ENCODE results near the gene ACTR3C.

ACTR3C gene

GRCh38 chr7:150322833-150323681 lies at the start of gene ACTR3C, which contains the start of gene LRRC61:
Gene ACTR3C, minus strand, starts transcription at chr7:150323545. Its CDS starts 28,249 bp downstream, at chr7:150295296.
Gene LRRC61, plus strand, starts transcription at chr7:150323355. Its CDS starts 13,507 bp downstream, at chr7:150336862.
- DNase-seq (ENCODE audit: low read depth), result peak; percentile 39

DNA sequence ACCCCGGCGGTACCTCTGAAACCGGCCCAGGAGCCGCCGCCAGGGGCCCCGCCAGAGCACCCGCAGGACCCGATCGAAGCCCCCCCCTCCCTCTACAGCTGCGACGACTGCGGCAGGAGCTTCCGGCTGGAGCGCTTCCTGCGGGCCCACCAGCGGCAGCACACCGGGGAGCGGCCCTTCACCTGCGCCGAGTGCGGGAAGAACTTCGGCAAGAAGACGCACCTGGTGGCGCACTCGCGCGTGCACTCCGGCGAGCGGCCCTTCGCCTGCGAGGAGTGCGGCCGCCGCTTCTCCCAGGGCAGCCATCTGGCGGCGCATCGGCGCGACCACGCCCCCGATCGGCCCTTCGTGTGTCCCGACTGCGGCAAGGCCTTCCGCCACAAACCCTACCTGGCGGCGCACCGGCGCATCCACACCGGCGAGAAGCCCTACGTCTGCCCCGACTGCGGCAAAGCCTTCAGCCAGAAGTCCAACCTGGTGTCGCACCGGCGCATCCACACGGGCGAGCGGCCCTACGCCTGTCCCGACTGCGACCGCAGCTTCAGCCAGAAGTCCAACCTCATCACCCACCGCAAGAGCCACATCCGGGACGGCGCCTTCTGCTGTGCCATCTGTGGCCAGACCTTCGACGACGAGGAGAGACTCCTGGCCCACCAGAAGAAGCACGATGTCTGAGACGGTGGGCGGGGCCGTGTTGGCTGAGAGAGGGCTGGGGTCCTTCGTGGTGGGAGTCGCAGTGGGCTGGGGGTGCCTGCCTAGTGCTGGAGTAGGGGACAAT lies 49.1 kb upstream of the ACTR3C start:
- no peak for DNase-seq (ENCODE audit: low read depth)

DNA sequence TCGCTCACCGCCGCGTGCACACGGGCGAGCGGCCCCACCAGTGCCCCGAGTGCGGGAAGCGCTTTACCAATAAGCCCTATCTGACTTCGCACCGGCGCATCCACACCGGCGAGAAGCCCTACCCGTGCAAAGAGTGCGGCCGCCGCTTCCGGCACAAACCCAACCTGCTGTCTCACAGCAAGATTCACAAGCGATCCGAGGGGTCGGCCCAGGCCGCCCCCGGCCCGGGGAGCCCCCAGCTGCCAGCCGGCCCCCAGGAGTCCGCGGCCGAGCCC lies 48.6 kb upstream of the ACTR3C start:
- no peak for DNase-seq (ENCODE audit: low read depth)

DNA sequence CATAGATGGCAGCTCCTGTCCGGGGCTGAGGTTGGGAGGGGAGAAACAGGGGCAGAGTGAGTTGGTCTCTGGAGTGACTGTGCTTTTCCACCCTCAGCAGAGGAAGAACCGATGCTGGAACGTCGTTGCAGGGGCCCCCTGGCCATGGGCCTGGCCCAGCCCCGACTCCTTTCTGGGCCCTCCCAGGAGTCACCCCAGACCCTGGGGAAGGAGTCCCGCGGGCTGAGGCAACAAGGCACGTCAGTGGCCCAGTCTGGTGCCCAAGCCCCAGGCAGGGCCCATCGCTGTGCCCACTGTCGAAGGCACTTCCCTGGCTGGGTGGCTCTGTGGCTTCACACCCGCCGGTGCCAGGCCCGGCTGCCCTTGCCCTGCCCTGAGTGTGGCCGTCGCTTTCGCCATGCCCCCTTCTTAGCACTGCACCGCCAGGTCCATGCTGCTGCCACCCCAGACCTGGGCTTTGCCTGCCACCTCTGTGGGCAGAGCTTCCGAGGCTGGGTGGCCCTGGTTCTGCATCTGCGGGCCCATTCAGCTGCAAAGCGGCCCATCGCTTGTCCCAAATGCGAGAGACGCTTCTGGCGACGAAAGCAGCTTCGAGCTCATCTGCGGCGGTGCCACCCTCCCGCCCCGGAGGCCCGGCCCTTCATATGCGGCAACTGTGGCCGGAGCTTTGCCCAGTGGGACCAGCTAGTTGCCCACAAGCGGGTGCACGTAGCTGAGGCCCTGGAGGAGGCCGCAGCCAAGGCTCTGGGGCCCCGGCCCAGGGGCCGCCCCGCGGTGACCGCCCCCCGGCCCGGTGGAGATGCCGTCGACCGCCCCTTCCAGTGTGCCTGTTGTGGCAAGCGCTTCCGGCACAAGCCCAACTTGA lies 48.0 kb upstream of the ACTR3C start:
- no peak for DNase-seq (ENCODE audit: low read depth)

GRCh38 chr7:150370612-150371071 lies 47.3 kb upstream of the ACTR3C start:
- no peak for DNase-seq (ENCODE audit: low read depth)

DNA sequence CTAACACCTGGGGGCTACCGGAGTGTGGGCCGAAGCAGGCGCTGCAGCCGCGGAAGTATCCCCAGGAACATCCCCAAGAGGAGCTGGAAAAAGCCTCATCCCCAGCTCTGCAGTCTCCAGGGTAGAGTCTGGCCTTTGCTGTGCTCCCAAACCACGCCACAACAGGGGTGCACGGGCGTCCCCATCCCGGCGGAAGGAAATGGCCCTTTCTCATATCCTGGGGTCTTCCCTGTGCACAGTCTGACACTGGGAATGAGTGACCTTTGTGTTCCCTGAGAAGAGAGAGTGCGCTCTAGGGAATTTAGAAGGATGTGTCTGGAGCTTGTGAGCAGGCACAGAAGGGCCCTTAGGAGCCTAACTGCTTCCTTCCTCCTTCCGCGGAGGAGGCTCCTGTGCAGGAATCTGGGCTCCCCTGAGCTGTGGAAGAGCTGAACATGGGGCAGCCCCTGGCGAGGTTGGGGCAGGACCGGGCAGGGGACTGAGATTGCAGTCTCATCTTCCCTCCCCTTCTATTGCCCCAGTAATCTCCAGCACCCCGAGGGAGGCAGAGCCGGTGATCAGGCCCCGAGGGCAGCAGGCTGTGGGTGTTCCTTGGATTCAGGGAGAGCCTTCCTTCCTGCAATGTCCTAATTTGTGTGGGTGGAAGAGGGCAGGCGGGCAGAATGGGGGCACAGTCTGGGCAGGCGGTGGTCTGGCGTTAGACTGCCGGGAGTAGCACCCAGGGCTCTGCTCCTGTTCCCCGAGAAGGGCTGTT lies 46.6 kb upstream of the ACTR3C start:
- no peak for DNase-seq (ENCODE audit: low read depth)

GRCh38 chr7:150368884-150369747 lies 45.8 kb upstream of the ACTR3C start:
- DNase-seq (ENCODE audit: low read depth), result peak; percentile 22

- DNase-seq (ENCODE audit: low read depth), result peak; percentile 69
Observed at GRCh38 chr7:150368096-150368883, 44.9 kb upstream of the ACTR3C start, which contains the start of gene REPIN1. Gene REPIN1, plus strand, starts transcription at chr7:150368822. Its CDS starts 890 bp downstream, at chr7:150369712.

GRCh38 chr7:150367677-150368095 lies 44.3 kb upstream of the ACTR3C start:
- DNase-seq (ENCODE audit: low read depth), result no peak

DNA sequence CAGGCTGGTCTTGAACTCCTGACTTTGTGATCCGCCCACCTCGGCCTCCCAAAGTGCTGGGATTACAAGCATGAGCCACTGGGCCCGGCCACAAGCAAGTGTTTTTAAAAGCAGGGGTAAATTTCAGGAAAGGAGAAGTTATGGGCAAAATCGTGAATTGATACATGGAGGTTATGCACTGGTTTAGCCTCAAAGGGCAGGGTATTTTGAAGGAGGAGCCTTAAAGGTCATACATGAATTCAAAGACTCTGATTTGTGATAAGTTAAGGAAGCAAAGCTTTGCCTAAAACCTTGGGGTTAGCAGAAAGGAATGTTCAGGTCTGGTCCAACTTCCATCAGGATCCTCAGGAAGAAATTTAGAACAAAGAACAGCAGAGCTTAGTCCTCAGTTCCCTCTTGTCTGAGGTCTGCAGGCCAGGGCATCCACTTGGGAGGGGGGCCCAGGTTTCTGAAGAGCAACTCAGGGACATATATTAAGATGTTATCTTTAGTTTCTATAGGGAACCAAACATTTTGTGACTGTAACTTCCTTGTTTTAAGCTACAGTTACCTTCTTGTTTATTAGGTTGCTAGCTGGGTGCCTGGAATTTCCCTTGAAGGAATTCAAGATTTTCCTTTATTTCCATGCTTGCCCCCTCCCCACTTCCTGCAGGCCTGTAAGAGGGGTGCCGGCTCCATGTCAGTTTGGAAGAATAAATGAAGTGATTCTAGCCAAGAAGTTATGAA lies 42.5 kb upstream of the ACTR3C start:
- DNase-seq (ENCODE audit: low read depth), result no peak

- DNase-seq (ENCODE audit: low read depth), result no peak
Observed at GRCh38 chr7:150365194-150365593, 41.8 kb upstream of the ACTR3C start.

DNA sequence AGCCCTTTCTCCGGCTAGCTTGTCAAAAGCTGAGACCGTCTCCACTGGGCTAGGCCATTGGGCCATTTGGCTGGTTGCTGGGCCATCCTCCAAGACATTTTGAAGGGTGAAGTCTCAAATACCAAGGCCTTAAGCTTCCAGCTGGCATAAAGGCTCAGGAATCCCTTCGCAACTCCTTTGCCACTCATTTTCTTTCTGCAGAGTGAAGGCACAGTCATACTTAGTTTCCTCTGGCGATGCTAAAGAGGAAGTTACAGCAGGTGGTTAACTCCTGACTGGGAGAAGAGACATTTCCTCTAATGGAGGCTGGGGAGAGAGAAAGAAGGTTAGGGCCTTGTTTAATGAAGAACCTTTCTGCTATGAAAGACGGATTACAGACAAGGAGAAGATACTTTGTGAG lies 40.5 kb upstream of the ACTR3C start:
- DNase-seq (ENCODE audit: low read depth), result no peak

GRCh38 chr7:150363370-150363769 lies 40.0 kb upstream of the ACTR3C start:
- DNase-seq (ENCODE audit: low read depth), result no peak

DNA sequence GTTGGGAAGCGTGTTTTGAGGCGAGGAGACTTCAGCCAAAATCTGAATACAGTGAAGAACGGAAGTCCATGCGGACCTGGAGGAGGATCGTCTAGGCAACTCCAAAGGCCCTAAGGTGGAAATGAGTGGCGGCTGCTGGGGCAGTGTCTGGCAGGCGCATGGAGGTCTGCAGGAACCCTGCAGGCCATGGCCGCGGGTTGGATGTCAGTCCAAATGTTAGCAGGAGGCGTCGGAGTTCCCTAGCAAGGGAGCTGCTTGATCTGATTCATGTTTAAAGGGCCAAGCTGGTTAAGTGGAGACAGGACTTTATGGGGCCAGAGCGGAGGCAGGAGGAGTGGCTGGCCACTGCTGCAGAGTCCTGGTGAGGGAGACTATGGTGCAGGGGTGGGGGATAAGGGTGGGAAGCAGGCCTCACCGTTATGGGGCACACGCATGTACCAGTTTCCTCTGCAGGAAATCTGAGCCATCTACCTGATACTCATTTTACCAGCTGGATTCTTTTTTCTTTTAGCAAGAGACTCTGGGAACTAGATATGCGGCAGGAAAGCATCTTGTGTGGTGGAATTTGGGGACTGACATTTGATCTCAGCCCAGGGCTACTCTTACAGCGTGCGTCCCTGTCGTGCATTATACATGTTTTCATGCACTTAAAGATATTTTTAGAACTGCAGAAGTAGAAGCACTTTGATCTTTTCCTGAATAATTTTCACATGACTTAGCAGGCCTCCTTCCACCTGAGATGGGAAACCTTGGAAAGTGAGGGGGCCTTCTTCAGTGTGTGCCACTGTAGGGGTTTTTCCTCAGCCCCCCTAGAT lies 38.7 kb upstream of the ACTR3C start:
- DNase-seq (ENCODE audit: low read depth), result no peak

GRCh38 chr7:150361402-150361801 lies 38.1 kb upstream of the ACTR3C start:
- DNase-seq (ENCODE audit: low read depth), result no peak

DNA sequence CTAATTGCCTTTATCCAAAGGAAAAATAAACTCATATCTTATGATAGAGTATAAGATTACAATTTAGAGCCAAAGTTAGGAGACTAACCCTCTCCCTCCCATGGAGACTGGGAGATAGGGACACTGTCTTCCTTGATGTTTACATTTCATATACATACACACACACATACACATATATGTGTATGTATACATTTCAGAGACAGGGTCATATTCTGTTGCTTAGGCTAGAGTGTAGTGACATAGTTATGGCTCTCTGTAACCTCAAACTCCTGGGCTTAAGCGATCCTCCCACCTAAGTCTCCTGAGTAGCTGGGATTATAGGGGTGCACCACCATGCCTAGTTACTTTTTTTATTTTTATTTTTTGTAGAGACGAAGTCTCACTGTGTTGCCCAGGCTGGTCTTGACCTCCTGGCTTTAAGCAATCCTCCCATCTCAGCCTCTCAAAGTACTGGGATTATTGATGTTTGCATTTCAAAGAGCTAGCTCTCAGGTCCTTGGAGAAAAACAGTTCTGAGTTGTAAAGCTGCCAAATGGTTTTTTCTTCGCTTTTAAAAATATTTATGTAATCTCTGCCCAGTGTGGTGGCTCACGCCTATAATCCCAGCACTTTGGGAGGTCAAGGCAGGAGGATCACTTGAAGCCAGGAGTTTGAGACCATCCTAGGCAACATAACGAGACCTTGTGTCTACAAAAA lies 37.2 kb upstream of the ACTR3C start:
- DNase-seq (ENCODE audit: low read depth), result no peak

DNA sequence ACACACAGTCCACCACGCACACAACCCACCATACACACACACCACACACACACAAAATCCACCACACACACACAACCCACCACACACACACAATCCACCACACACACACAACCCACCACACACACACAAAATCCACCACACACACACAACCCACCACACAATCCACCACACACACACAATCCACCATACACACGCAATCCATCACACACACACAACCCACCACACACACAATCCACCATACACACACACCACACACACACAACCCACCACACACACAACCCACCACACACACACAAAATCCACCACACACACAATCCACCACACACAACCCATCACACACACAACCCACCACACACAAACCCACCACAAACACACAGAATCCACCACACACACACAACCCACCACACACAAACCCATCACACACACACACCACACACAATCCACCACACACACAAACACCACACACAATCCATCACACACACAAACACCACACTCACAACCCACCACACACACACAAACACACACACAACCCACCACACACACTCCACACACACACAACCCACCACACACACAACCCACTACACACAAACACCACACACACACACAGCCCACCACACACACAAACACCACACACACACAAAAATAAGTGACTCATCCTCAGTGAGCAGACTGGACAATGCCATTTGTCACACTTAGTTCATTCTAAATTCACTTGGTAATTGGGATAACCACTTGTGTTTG lies 36.4 kb upstream of the ACTR3C start:
- no peak for DNase-seq (ENCODE audit: low read depth)
